ENCODE results near the gene VEGFD.

VEGFD gene

DNA sequence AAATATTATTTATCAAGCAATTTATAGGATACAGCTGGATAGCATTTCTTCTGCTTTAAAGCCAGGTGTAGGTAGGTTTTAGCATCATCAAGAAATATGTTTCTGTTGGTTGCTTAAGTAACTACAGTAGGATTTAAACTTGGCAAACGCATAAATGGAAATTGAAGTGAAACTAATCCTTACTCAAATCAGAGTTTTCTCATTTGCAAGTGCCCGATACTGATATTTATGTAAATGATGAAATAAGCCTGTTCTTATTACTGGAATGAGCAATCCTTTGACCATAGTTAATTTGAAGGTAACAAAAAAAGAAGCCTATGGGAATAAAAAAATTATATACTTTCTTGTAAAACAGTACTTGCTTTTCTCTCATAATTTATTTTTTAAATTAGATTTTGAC lies 25.7 kb downstream of the VEGFD start:
- Histone ChIP-seq H3K27ac (ENCODE audit: low read depth, low read length) (no peak overlapping the region), H2AFZ (ENCODE audit: low read depth, low read length, severe bottlenecking) (no peak overlapping the region), H3K4me2 (ENCODE audit: low read depth, low read length, poor library complexity, severe bottlenecking) (no peak overlapping the region), H3K9me3 (ENCODE audit: insufficient read depth, low read length) (no peaks in the 10 kb centered on the region), H3K9ac (ENCODE audit: low read length) (no peak overlapping the region), H3F3A (ENCODE audit: insufficient read depth) (no peaks in the 10 kb centered on the region), H3K9me2 (replicated peaks; ENCODE audit: insufficient read depth, low read length) (no peaks in the 10 kb centered on the region), H3K27me3 (ENCODE audit: low read length) (no peaks in the 10 kb centered on the region), H3K4me3 (ENCODE audit: insufficient read depth, low read length, poor library complexity, severe bottlenecking) (no peak overlapping the region), H4K20me1 (ENCODE audit: low read depth, low read length) (no peaks in the 10 kb centered on the region), H3K79me2 (ENCODE audit: insufficient read depth, low read length) (no peaks in the 10 kb centered on the region), H3K36me3 (ENCODE audit: low read length) (no peaks in the 10 kb centered on the region)
- TF ChIP-seq, protein P1, sequence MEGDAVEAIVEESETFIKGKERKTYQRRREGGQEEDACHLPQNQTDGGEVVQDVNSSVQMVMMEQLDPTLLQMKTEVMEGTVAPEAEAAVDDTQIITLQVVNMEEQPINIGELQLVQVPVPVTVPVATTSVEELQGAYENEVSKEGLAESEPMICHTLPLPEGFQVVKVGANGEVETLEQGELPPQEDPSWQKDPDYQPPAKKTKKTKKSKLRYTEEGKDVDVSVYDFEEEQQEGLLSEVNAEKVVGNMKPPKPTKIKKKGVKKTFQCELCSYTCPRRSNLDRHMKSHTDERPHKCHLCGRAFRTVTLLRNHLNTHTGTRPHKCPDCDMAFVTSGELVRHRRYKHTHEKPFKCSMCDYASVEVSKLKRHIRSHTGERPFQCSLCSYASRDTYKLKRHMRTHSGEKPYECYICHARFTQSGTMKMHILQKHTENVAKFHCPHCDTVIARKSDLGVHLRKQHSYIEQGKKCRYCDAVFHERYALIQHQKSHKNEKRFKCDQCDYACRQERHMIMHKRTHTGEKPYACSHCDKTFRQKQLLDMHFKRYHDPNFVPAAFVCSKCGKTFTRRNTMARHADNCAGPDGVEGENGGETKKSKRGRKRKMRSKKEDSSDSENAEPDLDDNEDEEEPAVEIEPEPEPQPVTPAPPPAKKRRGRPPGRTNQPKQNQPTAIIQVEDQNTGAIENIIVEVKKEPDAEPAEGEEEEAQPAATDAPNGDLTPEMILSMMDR (IDR thresholded peaks at IDR 0.05; ENCODE audit: insufficient read depth, low read length, poor library complexity, severe bottlenecking): no peak
- TF ChIP-seq EZH2phosphoT487 (conservative IDR thresholded peaks at IDR 0.05; ENCODE audit: low read length): no peak

- H3K4me3 ChIP-seq (ENCODE audit: insufficient read depth, low read length, poor library complexity, severe bottlenecking): no peak overlapping the region
- H4K20me1 ChIP-seq (ENCODE audit: low read depth, low read length): no peaks in the 10 kb centered on the region
- no peak overlapping the region for H2AFZ ChIP-seq (ENCODE audit: low read depth, low read length, severe bottlenecking)
- H3K9ac ChIP-seq (ENCODE audit: low read length): no peak overlapping the region
- H3K27me3 ChIP-seq (ENCODE audit: low read length): no peaks in the 10 kb centered on the region
- no peaks in the 10 kb centered on the region for H3K9me3 ChIP-seq (ENCODE audit: insufficient read depth, low read length)
- H3F3A ChIP-seq (ENCODE audit: insufficient read depth): no peaks in the 10 kb centered on the region
- H3K36me3 ChIP-seq (ENCODE audit: low read length): no peaks in the 10 kb centered on the region
- no peaks in the 10 kb centered on the region for H3K79me2 ChIP-seq (ENCODE audit: insufficient read depth, low read length)
- TF ChIP-seq, protein P1 (IDR thresholded peaks at IDR 0.05; ENCODE audit: insufficient read depth, low read length, poor library complexity, severe bottlenecking): no peak
- TF ChIP-seq EZH2phosphoT487 (conservative IDR thresholded peaks at IDR 0.05; ENCODE audit: low read length): no peak
- no peak overlapping the region for H3K4me2 ChIP-seq (ENCODE audit: low read depth, low read length, poor library complexity, severe bottlenecking)
- no peak overlapping the region for H3K27ac ChIP-seq (ENCODE audit: low read depth, low read length)
- H3K9me2 ChIP-seq (replicated peaks; ENCODE audit: insufficient read depth, low read length): no peaks in the 10 kb centered on the region
Observed at GRCh38 chrX:15356444-15356843, 27.8 kb downstream of the VEGFD start.

DNA sequence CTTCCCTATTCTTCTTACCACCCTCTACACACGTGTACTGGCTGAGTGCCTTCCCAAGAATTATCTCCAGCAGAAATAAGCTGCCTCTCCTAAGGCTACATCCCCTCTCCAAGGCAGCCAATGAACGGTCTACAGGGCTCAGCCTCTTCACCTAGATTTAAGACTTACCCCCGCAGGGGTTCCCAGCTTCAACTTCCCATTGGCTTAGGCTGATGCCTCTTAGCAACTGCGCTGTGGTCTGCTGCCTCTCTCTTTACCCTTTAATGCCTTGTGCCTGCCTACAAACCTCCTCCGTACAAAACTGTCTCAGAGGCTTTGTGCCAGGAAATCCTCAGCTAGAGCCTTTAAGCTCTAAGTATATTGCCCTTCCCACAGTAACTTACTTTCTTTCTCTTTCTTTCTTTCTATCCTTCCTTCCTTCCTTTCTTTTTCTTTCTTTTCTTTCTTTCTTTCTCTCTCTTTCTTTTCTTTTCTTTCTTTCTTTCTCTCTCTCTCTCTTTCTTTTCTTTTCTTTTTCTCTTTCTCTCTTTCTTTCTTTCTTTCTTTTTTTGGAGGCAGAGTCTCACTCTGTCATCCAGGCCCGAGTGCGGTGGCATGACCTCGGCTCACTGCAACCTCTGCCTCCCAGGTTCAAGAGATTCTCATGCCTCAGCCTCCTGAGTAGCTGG lies 33.8 kb downstream of the VEGFD start:
- Histone ChIP-seq H3K79me2 (ENCODE audit: insufficient read depth, low read length) (no peaks in the 10 kb centered on the region), H4K20me1 (ENCODE audit: low read depth, low read length) (no peaks in the 10 kb centered on the region), H3K27me3 (ENCODE audit: low read length) (no peaks in the 10 kb centered on the region), H3K4me3 (ENCODE audit: insufficient read depth, low read length, poor library complexity, severe bottlenecking) (no peak overlapping the region), H3K4me2 (ENCODE audit: low read depth, low read length, poor library complexity, severe bottlenecking) (no peak overlapping the region), H2AFZ (ENCODE audit: low read depth, low read length, severe bottlenecking) (no peak overlapping the region), H3K9me3 (ENCODE audit: insufficient read depth, low read length) (no peaks in the 10 kb centered on the region), H3K9me2 (replicated peaks; ENCODE audit: insufficient read depth, low read length) (no peaks in the 10 kb centered on the region), H3K36me3 (ENCODE audit: low read length) (no peaks in the 10 kb centered on the region), H3F3A (ENCODE audit: insufficient read depth) (no peaks in the 10 kb centered on the region), H3K27ac (ENCODE audit: low read depth, low read length) (no peak overlapping the region), H3K9ac (ENCODE audit: low read length) (no peak overlapping the region)
- TF ChIP-seq EZH2phosphoT487 (conservative IDR thresholded peaks at IDR 0.05; ENCODE audit: low read length): no peak
- TF ChIP-seq, protein P1 (IDR thresholded peaks at IDR 0.05; ENCODE audit: insufficient read depth, low read length, poor library complexity, severe bottlenecking): no peak
